Hepatocyte (in vitro differentiated cells): ENCODE measurements around the gene SCAPER. TPM values are rescaled to one million over a fixed set of nuclear protein-coding genes. Genes with fewer than 3 reads are reported as not detected.
"Not testable (repeated sequence)": the region's sequence is repeated elsewhere in the genome, so short reads cannot be mapped to it uniquely, and the experiment has no call there.

Source experiments
- DNase-seq: peaks from one replicate; pipeline ENCODE4 v3.0.0-alpha.2; 2016; ENCODE audit warnings: low spot score
- H2AFZ ChIP-seq: fragments of 200-600 bp; sonication (generic); 2 replicates; pipeline ENCODE4 v1.6.0; 2016; ENCODE audit warnings: antibody characterized with exemption, mild to moderate bottlenecking
- H3K27ac ChIP-seq: fragments of 200-600 bp; sonication (generic); 2 replicates; pipeline ENCODE4 v1.5.1; 2016; ENCODE audit warnings: mild to moderate bottlenecking
- H3K27me3 ChIP-seq: fragments of 200-600 bp; sonication (generic); 2 replicates; pipeline ENCODE4 v1.6.1; 2016
- H3K36me3 ChIP-seq: fragments of 200-600 bp; sonication (generic); replicated peaks from 2 replicates; pipeline ENCODE4 v1.5.1; 2016; ENCODE audit warnings: low read depth; ENCODE audit not compliant: insufficient read depth
- H3K4me1 ChIP-seq: fragments of 200-600 bp; sonication (generic); 2 replicates; pipeline ENCODE4 v1.5.1; 2016; ENCODE audit warnings: mild to moderate bottlenecking, moderate library complexity; ENCODE audit not compliant: insufficient read depth
- H3K4me2 ChIP-seq: fragments of 200-600 bp; sonication (generic); 2 replicates; pipeline ENCODE4 v1.6.0; 2016
- H3K4me3 ChIP-seq: fragments of 200-600 bp; sonication (generic); 2 replicates; pipeline ENCODE4 v1.5.1; 2016; ENCODE audit warnings: mild to moderate bottlenecking
- H3K79me2 ChIP-seq: fragments of 200-600 bp; sonication (generic); 2 replicates; pipeline ENCODE4 v1.6.0; 2017; ENCODE audit warnings: mild to moderate bottlenecking
- H3K9me2 ChIP-seq: fragments of 200-600 bp; sonication (generic); replicated peaks from 2 replicates; pipeline ENCODE4 v1.6.0; 2017; ENCODE audit warnings: mild to moderate bottlenecking; ENCODE audit not compliant: insufficient read depth
- H3K9me3 ChIP-seq: fragments of 200-600 bp; sonication (generic); 2 replicates; pipeline ENCODE4 v1.5.1; 2016; ENCODE audit warnings: low read depth, mild to moderate bottlenecking
- H4K20me1 ChIP-seq: fragments of 200-600 bp; sonication (generic); 2 replicates; pipeline ENCODE4 v1.6.0; 2016; ENCODE audit warnings: mild to moderate bottlenecking; ENCODE audit not compliant: insufficient read depth, poor library complexity, severe bottlenecking
- EZH2 ChIP-seq: fragments of 200-600 bp; sonication (generic); IDR thresholded peaks from 2 replicates; pipeline ENCODE4 v1.6.1; 2016; ENCODE audit warnings: antibody characterized with exemption, mild to moderate bottlenecking, borderline replicate concordance
- EZH2phosphoT487 ChIP-seq: fragments of 200-600 bp; sonication (generic); IDR thresholded peaks from one replicate; pipeline ENCODE4 v1.6.1; 2018; ENCODE audit warnings: antibody characterized with exemption, mild to moderate bottlenecking, low read depth, moderate library complexity; ENCODE audit not compliant: unreplicated experiment, severe bottlenecking
- WGBS: methylation state at CpG from one replicate; pipeline ENCODE4 v1.1.6; 2016; ENCODE audit warnings: low lambda C conversion rate; ENCODE audit errors: missing lambda C conversion rate; 5-methylcytosine and 5-hydroxymethylcytosine counted together
- polyA plus RNA-seq: library from polyadenylated mRNA; unstranded; fragments of >200 nt; fragmentation: Nextera tagmentation; extraction: Ambion mirVana; gene quantifications from 2 replicates; pipeline ENCODE4 v1.2.1, GENCODE V29; 2016
- total RNA-seq: library from RNA; depleted of rRNA; stranded (reverse); fragments of >200 nt; gene quantifications from 2 replicates; pipeline ENCODE4 v1.2.3, GENCODE V29; 2014
- TF ChIP-seq, protein P1 (sequence below): fragments of 200-600 bp; sonication (generic); IDR thresholded peaks from 2 replicates; pipeline ENCODE4 v1.5.1; 2016; ENCODE audit warnings: antibody characterized with exemption, mild to moderate bottlenecking; ENCODE audit not compliant: poor library complexity

The SCAPER gene
- total and polyA plus RNA-seq, 2 experiments from 2014 or later = 20.8 to 27.4 TPM

GRCh38 chr15:76730262-76730661 is 174.9 kb downstream of the SCAPER start:
- no peaks in the 10 kb centered on the region for H3K9me3 ChIP-seq
- H3K36me3 ChIP-seq = no peaks in the 10 kb centered on the region
- H3K27ac ChIP-seq = no peak overlapping the region
- no peak overlapping the region for H2AFZ ChIP-seq
- no peak for DNase-seq
- no peaks in the 10 kb centered on the region for H4K20me1 ChIP-seq
- TF ChIP-seq, protein P1, sequence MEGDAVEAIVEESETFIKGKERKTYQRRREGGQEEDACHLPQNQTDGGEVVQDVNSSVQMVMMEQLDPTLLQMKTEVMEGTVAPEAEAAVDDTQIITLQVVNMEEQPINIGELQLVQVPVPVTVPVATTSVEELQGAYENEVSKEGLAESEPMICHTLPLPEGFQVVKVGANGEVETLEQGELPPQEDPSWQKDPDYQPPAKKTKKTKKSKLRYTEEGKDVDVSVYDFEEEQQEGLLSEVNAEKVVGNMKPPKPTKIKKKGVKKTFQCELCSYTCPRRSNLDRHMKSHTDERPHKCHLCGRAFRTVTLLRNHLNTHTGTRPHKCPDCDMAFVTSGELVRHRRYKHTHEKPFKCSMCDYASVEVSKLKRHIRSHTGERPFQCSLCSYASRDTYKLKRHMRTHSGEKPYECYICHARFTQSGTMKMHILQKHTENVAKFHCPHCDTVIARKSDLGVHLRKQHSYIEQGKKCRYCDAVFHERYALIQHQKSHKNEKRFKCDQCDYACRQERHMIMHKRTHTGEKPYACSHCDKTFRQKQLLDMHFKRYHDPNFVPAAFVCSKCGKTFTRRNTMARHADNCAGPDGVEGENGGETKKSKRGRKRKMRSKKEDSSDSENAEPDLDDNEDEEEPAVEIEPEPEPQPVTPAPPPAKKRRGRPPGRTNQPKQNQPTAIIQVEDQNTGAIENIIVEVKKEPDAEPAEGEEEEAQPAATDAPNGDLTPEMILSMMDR = no peak
- no peak for TF ChIP-seq EZH2phosphoT487
- TF ChIP-seq EZH2 = no peak
- H3K4me2 ChIP-seq = no peak overlapping the region
- no peaks in the 10 kb centered on the region for H3K9me2 ChIP-seq
- H3K79me2 ChIP-seq = no peaks in the 10 kb centered on the region
- H3K27me3 ChIP-seq = no peaks in the 10 kb centered on the region
- H3K4me3 ChIP-seq = no peak overlapping the region
- no peaks in the 10 kb centered on the region for H3K4me1 ChIP-seq

DNA sequence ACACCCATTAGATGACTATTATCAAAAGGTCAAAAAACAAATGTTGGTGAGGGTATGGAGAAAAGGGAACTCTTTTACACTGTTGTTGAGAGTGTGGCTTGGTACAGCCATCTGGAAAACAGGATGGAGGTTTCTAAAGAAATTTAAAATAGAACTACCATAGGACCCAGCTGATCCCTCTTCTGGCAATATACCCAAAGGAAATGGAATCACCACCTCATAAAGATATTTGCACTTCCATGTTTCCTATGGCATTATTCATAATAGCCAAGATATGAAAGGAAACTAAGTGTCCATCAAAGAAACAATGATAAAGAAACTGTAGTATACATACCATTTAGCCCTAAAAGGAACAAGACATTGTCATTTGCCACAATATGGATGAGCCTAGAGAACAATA is 186.3 kb downstream of the SCAPER start:
- Histone ChIP-seq H3K27ac (no peak overlapping the region), H3K4me1 (no peaks in the 10 kb centered on the region), H2AFZ (no peak overlapping the region), H3K36me3 (no peaks in the 10 kb centered on the region), H3K27me3 (no peaks in the 10 kb centered on the region), H3K9me3 (peaks cover 5% of the 10 kb centered on the region), H3K79me2 (no peaks in the 10 kb centered on the region), H3K4me2 (no peak overlapping the region), H3K9me2 (no peaks in the 10 kb centered on the region), H3K4me3 (no peak overlapping the region), H4K20me1 (no peaks in the 10 kb centered on the region)
- TF ChIP-seq, protein P1 = no peak
- DNase-seq = no peak

GRCh38 chr15:76714950-76715349 is 190.2 kb downstream of the SCAPER start:
- no peak overlapping the region for H3K27ac ChIP-seq
- 87% methylated on average over 4 of the region's 4 CpGs for WGBS
- no peak for TF ChIP-seq EZH2
- TF ChIP-seq EZH2phosphoT487 = no peak
- TF ChIP-seq, protein P1 = no peak
- H3K9me3 ChIP-seq = peaks cover 5% of the 10 kb centered on the region
- no peaks in the 10 kb centered on the region for H3K4me1 ChIP-seq
- H3K4me3 ChIP-seq = no peak overlapping the region
- H3K4me2 ChIP-seq = no peak overlapping the region
- H4K20me1 ChIP-seq = no peaks in the 10 kb centered on the region
- H3K36me3 ChIP-seq = no peaks in the 10 kb centered on the region
- no peak for DNase-seq
- no peaks in the 10 kb centered on the region for H3K9me2 ChIP-seq
- no peak overlapping the region for H2AFZ ChIP-seq
- H3K79me2 ChIP-seq = no peaks in the 10 kb centered on the region
- H3K27me3 ChIP-seq = no peaks in the 10 kb centered on the region

GRCh38 chr15:76711351-76711827 is 193.8 kb downstream of the SCAPER start:
- DNase-seq = no peak
- Histone ChIP-seq H3K79me2 (no peaks in the 10 kb centered on the region), H2AFZ (no peak overlapping the region), H3K4me1 (no peaks in the 10 kb centered on the region), H3K36me3 (no peaks in the 10 kb centered on the region), H3K27me3 (no peaks in the 10 kb centered on the region), H3K9me3 (no peaks in the 10 kb centered on the region), H3K4me3 (no peak overlapping the region), H3K4me2 (no peak overlapping the region), H3K9me2 (no peaks in the 10 kb centered on the region), H4K20me1 (no peaks in the 10 kb centered on the region), H3K27ac (no peak overlapping the region)
- no peak for TF ChIP-seq EZH2
- TF ChIP-seq, protein P1 = no peak
- TF ChIP-seq EZH2phosphoT487 = no peak
- 98% methylated on average over 2 of the region's 2 CpGs for WGBS

- H2AFZ ChIP-seq, H3K36me3 ChIP-seq, H3K9me2 ChIP-seq, H3K79me2 ChIP-seq, H3K4me3 ChIP-seq, DNase-seq, H3K4me2 ChIP-seq, H3K4me1 ChIP-seq, H4K20me1 ChIP-seq, H3K9me3 ChIP-seq, H3K27ac ChIP-seq, H3K27me3 ChIP-seq: not testable (repeated sequence)
- WGBS = 94% methylated on average over 1 of the region's 1 CpG
Observed at GRCh38 chr15:76704032-76704431, 201.1 kb downstream of the SCAPER start.
